Lung (tissue), 12 donors: ENCODE measurements around the gene SLC49A3. TPM values are rescaled to one million over a fixed set of nuclear protein-coding genes. Genes with fewer than 3 reads are reported as not detected.

ENCODE experiments used
- ATAC-seq: fragments of 200-7000 bp; cut with Tn5 transposase; one replicate; pipeline ENCODE4 v1.9.1; 2020; ENCODE audit warnings: moderate number of reproducible peaks; ENCODE audit not compliant: insufficient read depth, low FRiP score
- DNase-seq, 3 donors: peaks; one replicate each; pipeline ENCODE4 v3.0.0-alpha.2; 2013 to 2017
- H3K27ac ChIP-seq, 2 donors: one replicate each; pipeline ENCODE4 v1.5.1; 2013; ENCODE audit warnings: mild to moderate bottlenecking in 2 of 2, moderate library complexity in 2 of 2, control low read depth in 1 of 2, inconsistent platforms in 1 of 2, low read depth in 1 of 2, low read length in 1 of 2
- H3K27me3 ChIP-seq, 3 donors: one replicate each; pipeline ENCODE4 v1.5.1; 2013; ENCODE audit warnings: low read length in 2 of 3; ENCODE audit not compliant: control insufficient read depth in 3 of 3, insufficient read depth in 3 of 3
- H3K36me3 ChIP-seq, 4 donors: one replicate each; pipeline ENCODE4 v1.5.1; 2013; ENCODE audit warnings: low read length in 4 of 4, mild to moderate bottlenecking in 1 of 4, moderate library complexity in 1 of 4; ENCODE audit not compliant: control insufficient read depth in 4 of 4, insufficient read depth in 4 of 4
- H3K4me1 ChIP-seq, 5 donors: one replicate each; pipeline ENCODE4 v1.5.1; 2013; ENCODE audit warnings: low read length in 5 of 5, mild to moderate bottlenecking in 2 of 5, moderate library complexity in 1 of 5; ENCODE audit not compliant: control insufficient read depth in 5 of 5, insufficient read depth in 5 of 5
- H3K4me3 ChIP-seq: one replicate; pipeline ENCODE4 v1.5.1; 2013; ENCODE audit warnings: mild to moderate bottlenecking, control low read depth, moderate library complexity
- H3K9ac ChIP-seq, 2 donors: one replicate each; pipeline ENCODE4 v1.5.1; 2013; ENCODE audit warnings: low read length in 2 of 2, control low read depth in 1 of 2; ENCODE audit not compliant: insufficient read depth in 1 of 2
- H3K9me3 ChIP-seq, 4 donors: one replicate each; pipeline ENCODE4 v1.5.1; 2013; ENCODE audit warnings: low read length in 3 of 4, mild to moderate bottlenecking in 1 of 4, moderate library complexity in 1 of 4; ENCODE audit not compliant: control insufficient read depth in 4 of 4, insufficient read depth in 3 of 4
- CTCF ChIP-seq: IDR thresholded peaks from 2 replicates; pipeline ENCODE4 v1.5.1; 2012; ENCODE audit warnings: mild to moderate bottlenecking; ENCODE audit errors: control extremely low read depth, extremely low read depth
- WGBS, 2 donors: extraction: QIAGEN DNeasy Blood & Tissue Kit; methylation state at CpG; one replicate each; pipeline ENCODE4 v1.1.7; 2013; 5-methylcytosine and 5-hydroxymethylcytosine counted together
- polyA plus RNA-seq, 2 donors: library from polyadenylated mRNA; stranded (reverse); fragments of 200-250 nt; gene quantifications; one replicate each; pipeline ENCODE4 v1.2.1, GENCODE V29; 2013
- total RNA-seq, 2 donors: library from RNA; depleted of rRNA in 1 of 2; stranded (reverse); fragments of >200 nt in 1 of 2; gene quantifications; one replicate each; pipeline ENCODE4 v1.2.1, GENCODE V29; 2014 to 2021
- donor health status: control.
- donor health status: control.
- donor health status: Bipolar disorder and iron deficiency.
- donor health status: healthy.
- donor health status: DM: yes; HTN: yes; CAD: no.

Gene SLC49A3
- total and polyA plus RNA-seq, 4 donors: 8.2 to 35.1 (median 17.7) TPM

DNA sequence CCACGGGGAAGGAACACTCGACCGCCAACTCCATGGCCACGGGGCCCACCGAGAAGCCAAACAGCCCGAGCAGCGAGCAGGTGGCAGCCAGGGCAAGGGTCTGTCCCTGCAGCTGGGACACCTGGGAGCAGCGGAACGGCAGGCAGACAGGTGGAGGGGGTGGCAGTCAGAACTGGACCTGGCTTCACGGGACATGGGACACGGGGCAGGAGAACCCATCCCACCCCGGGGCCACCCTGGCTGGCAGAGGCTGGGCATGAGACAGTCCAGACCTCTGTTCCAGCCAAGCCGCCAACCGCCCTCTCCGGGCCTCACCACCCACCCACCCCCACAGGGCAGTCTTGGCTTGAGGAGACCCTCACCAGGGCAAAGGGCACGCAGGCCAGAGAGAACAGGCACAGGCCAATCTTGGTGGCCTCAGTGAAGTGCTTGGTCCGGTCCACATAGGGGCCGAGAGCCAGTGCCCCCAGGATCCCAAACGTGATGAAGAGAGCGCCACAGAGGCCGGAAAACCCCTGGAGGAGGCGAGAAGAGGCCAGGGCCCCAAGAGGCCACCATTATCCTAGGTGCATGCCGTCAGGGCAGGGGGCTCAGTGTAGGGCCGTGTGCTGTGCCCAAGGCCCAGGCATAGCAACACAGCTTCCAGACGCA lies 5.6 kb downstream of the SLC49A3 start:
- no peaks in the 10 kb centered on the region for H3K27me3 ChIP-seq
- no peak for ATAC-seq
- peaks cover 0 to 5% (median 0%) of the 10 kb centered on the region in 4 donors for H3K36me3 ChIP-seq
- no peak for TF ChIP-seq CTCF
- H3K9ac ChIP-seq: no peak overlapping the region
- DNase-seq: no peak
- no peak overlapping the region for H3K27ac ChIP-seq
- H3K4me3 ChIP-seq: no peak overlapping the region
- peaks cover 0 to 30% (median 13%) of the 10 kb centered on the region in 5 donors for H3K4me1 ChIP-seq
- WGBS, 2 donors: 72 to 79% methylated on average over 24 to 25 of the region's 25 CpGs
- H3K9me3 ChIP-seq: no peaks in the 10 kb centered on the region

- Histone ChIP-seq H3K27ac (no peak overlapping the region), H3K27me3 (no peaks in the 10 kb centered on the region), H3K9me3 (no peaks in the 10 kb centered on the region), H3K4me1 (peaks cover 0 to 23% (median 11%) of the 10 kb centered on the region in 5 donors), H3K36me3 (peaks cover 0 to 5% (median 0%) of the 10 kb centered on the region in 4 donors), H3K4me3 (no peak overlapping the region), H3K9ac (no peak overlapping the region)
- ATAC-seq: no peak
- TF ChIP-seq CTCF: no peak
- 92 to 95% methylated on average over 23 of the region's 23 CpGs for WGBS, 2 donors
- no peak for DNase-seq
These were observed 6.3 kb downstream of the SLC49A3 start for GRCh38 chr4:682490-683172.

DNA sequence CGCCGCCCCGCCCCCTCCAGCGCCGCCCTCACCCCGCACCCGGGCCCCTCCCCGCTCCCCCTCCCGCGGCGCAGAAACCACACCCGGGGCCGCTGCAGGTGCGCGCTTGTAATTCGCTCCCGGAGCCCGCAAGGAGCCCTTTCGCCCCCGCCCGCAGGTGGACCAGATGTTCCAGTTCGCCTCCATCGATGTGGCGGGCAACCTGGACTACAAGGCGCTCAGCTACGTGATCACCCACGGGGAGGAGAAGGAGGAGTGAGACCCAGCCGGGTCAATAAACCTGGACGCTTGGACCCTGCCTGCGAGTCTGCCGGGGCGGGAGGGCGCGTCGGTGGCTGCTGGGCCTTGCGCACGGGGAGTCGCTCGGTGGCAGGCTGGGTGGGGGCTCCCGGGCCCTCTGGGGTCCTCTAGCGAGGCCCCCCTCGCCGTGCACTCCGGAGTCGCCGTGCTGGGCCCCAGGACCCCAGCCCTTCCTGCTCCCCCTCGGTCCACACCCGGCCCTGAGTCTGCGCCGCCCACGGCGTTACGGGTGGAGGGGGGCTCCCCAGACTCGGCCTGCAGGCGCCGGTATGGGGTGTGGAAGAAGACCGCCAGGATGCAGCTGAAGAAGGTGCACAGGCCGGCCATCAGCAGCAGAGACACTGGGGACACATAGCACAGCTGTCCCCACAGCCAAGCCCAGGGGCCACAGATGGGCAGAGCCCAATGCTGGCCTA lies 7.1 kb downstream of the SLC49A3 start:
- ATAC-seq (no peak), DNase-seq (no peak)
- TF ChIP-seq CTCF: no peak
- peaks cover 0 to 18% (median 11%) of the 10 kb centered on the region in 5 donors for H3K4me1 ChIP-seq
- H3K27me3 ChIP-seq: no peaks in the 10 kb centered on the region
- no peaks in the 10 kb centered on the region for H3K9me3 ChIP-seq
- peaks cover 0 to 5% (median 0%) of the 10 kb centered on the region in 4 donors for H3K36me3 ChIP-seq
- no peak overlapping the region for H3K4me3 ChIP-seq
- H3K9ac ChIP-seq: no peak overlapping the region
- H3K27ac ChIP-seq: no peak overlapping the region
- WGBS, 2 donors: 77 to 94% methylated on average over 44 to 58 of the region's 58 CpGs
